RWPE1 (cell line): ENCODE results near the gene ACAD11.
A peak's percentile ranks its signal among the peaks of the same experiment; 100 is the strongest.

Experiments used
- CTCF ChIA-PET: fragments of 350-600 bp; sonication (Branson Sonifier 250); formaldehyde crosslinking; extraction: SDS; loops from one replicate; lab custom pipeline; 2021; lab: Yijun Ruan, JAX
- POLR2A ChIA-PET: fragments of 400-600 bp; formaldehyde crosslinking; extraction: SDS; loops from one replicate; lab custom pipeline; 2020; ENCODE audit warnings: antibody characterized with exemption; ENCODE audit not compliant: low non-redundant PET; lab: Yijun Ruan, JAX
- DNase-seq: peaks from one replicate; pipeline ENCODE4 v3.0.0; 2012; ENCODE audit warnings: low spot score
- H3K27ac ChIP-seq: fragments of 450-650 bp; 2 replicates; pipeline ENCODE4 v1.5.1; 2017
- TF ChIP-seq, protein P1 (sequence below): fragments of 450-650 bp; conservative IDR thresholded peaks from 2 replicates; pipeline ENCODE4 v1.5.1; 2017; ENCODE audit warnings: low read depth, mild to moderate bottlenecking

The ACAD11 gene

DNA sequence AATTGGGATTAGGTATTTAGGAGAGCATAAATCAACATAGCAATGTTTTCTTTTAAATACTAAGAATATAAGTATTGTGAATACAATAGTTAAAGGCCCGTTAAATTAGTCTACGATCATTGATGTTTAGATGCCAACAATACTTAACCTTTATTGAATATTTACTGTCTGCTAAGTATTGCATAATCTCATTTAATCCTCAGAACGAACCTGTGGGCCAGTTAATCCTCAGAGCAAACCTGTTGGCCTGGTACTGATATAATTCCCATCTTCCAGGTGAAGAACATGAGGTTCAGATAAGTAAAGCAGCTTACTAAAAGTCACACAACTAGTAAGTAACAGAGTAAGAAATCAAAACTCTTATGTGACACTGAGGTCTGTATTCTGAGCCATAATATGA lies 119.9 kb downstream of the ACAD11 start:
- no peak for DNase-seq
- no peak overlapping the region for H3K27ac ChIP-seq
- ChIA-PET POLR2A (no interaction called here), CTCF (interaction anchor here (0.7 to 0.9 kb wide), 2 partner anchors 9 to 37 kb away, joined by 3 read pairs; no protein-coding TSS in a partner anchor)
- TF ChIP-seq, protein P1, sequence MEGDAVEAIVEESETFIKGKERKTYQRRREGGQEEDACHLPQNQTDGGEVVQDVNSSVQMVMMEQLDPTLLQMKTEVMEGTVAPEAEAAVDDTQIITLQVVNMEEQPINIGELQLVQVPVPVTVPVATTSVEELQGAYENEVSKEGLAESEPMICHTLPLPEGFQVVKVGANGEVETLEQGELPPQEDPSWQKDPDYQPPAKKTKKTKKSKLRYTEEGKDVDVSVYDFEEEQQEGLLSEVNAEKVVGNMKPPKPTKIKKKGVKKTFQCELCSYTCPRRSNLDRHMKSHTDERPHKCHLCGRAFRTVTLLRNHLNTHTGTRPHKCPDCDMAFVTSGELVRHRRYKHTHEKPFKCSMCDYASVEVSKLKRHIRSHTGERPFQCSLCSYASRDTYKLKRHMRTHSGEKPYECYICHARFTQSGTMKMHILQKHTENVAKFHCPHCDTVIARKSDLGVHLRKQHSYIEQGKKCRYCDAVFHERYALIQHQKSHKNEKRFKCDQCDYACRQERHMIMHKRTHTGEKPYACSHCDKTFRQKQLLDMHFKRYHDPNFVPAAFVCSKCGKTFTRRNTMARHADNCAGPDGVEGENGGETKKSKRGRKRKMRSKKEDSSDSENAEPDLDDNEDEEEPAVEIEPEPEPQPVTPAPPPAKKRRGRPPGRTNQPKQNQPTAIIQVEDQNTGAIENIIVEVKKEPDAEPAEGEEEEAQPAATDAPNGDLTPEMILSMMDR: no peak

DNA sequence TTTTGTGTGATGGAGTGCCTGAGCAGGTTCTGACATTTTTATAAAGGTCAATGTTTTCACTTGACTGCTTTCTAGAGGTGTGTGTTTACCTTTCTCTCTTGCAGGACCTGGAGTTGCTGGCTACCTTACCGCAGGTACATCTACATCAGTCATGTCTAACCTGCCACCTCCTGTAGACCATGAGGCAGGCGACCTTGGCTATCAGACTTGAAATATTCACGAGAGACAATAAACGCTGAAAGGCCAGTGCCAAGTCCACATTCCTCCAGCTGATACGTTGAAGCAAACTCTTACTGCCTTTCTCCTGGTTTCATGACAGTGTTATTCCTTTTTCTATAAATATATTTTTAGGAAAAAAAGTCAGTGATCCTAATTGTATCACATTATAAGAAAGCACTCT lies 121.5 kb downstream of the ACAD11 start:
- TF ChIP-seq, protein P1: no peak
- no peak overlapping the region for H3K27ac ChIP-seq
- ChIA-PET CTCF (interaction anchor here (3.8 kb wide), 1 partner anchor 104 kb away, joined by 28 read pairs; no protein-coding TSS in a partner anchor), POLR2A (interaction anchor here (0.6 kb wide), 1 partner anchor 39 kb away, joined by 4 read pairs; no protein-coding TSS in a partner anchor)
- DNase-seq: no peak

DNA sequence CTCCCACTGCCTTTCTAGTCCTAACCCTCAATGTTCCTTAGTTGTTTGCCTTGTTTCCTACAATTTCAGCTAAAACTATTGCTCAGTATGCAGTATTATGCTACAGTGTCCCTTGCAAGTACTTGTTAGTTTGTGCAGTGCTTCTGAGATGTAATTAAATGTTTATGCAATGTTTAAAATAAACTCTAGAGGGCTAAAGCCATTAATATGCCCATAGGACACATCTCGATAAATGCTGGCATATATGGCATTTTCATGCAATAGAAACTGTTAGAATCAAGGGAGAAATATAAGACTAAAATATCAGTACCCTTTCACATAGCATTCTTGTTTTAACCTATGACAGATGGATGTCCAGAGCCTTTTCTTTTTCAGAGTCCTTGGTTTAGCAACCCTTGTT lies 122.3 kb downstream of the ACAD11 start:
- ChIA-PET CTCF (interaction anchor here (1.0 to 3.8 kb wide), 2 partner anchors 102 to 105 kb away, joined by 5 to 28 read pairs; no protein-coding TSS in a partner anchor), POLR2A (no interaction called here)
- H3K27ac ChIP-seq: no peak overlapping the region
- no peak for DNase-seq
- TF ChIP-seq, protein P1: no peak

DNA sequence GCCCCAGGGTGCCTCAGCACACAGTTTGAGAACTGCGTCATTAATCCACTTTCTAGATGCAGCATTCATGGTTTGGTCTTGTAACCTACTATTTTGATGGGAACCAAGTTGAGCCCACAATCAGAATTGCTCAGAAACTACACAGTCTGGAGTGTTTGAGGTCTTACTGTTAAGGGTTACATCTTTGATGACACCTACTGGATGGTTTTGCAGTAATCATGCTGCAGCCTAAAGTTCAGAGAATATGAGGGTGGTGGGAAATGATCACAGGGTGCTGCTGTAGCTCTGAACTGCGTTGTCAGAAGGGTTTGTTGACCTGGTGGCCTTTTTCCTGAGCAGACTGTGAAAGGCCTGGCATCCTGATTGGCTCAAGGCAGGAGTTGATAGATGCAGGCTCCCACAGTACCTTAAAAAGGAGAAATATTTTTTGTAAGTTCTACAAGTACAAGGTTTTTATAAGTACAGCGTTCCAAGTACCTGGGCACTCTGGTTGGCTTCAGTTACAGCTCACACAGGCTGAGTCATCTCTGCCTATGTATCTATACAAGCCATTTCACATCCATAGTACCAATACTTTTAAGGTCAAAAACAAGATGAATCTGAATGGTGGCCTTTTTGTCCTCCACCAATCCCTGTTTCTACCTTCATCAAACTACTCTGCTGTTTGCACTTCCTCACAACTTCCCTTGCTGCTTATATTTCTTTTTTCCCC lies 123.0 kb downstream of the ACAD11 start:
- ChIA-PET CTCF (interaction anchor here (0.5 to 3.8 kb wide), 7 partner anchors 12 to 1635 kb away, joined by 3 to 28 read pairs (median 3); no protein-coding TSS in a partner anchor), POLR2A (no interaction called here)
- DNase-seq: no peak
- no peak overlapping the region for H3K27ac ChIP-seq
- TF ChIP-seq, protein P1: no peak

DNA sequence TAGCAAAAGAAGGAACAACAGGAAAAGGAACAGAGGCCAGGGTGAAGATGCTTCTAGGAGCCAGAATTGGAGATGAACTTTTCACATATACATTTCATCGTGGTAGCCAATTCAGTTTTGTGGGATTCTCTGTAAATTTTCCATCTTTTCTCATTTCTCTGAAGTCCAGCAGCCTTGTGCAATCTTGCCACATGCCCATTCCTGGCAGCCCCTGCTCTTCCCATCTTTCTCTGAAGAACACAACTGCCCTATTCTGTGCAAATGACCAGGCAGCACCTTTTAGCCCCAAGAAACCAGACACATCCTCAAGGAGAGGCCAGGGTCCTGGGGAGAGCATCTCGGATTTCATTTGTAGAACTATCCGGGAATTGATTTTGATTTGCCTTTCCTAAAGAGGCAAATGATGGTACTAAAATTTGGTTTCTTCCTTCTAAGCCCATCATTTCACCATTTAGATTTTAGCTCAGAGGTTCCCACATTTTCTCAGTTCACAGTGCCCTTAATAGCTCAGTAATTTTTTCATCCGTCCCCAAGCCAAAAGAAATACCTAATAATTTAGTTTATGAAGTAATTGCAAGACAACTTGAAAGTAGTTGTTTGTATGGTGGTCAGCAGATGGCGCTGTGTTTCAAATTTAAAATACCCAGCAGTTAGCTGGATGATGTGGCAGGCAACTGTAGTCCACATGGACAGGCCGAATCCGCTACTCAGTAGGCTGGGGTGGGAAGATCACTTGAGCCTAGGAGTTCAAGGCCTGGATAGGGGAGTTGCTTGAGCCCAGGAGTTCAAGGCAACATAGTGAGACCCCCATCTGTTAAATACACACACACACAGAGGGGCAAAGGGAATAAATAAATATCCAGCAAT lies 123.8 kb downstream of the ACAD11 start:
- POLR2A ChIA-PET: no interaction called here
- H3K27ac ChIP-seq: no peak overlapping the region
- DNase-seq: peak; percentile 54
- TF ChIP-seq, protein P1: peak; percentile 64; the same call in 1 of the 2 replicates
- CTCF ChIA-PET: interaction anchor here (0.5 to 3.8 kb wide), 8 partner anchors 11 to 1634 kb away, joined by 3 to 28 read pairs (median 4); no protein-coding TSS in a partner anchor

DNA sequence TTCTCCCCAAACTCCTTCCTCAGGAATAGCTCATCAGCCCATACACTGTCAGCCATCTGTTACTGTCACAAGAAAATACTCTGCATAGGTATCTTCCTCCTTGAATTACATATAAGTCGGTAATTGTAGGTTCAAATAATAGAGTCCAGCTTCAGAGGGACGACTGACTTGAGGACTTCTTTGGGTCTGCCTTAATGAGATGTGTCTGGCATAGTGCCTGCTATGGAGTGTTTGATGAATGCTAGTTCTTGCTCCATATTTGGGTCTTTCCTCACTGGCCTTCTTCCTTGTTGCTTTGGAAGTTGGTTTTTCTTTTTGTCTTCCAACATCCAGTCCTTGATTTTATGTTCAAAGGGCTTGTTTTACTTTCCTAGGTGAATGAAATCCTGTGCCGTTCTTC lies 129.0 kb downstream of the ACAD11 start:
- POLR2A ChIA-PET: no interaction called here
- no peak overlapping the region for H3K27ac ChIP-seq
- TF ChIP-seq, protein P1: no peak
- no peak for DNase-seq
- CTCF ChIA-PET: interaction anchor here (0.5 to 1.0 kb wide), 2 partner anchors 9 to 112 kb away, joined by 3 to 7 read pairs; no protein-coding TSS in a partner anchor
